Stimulated activated CD4-positive, alpha-beta T cell treated with anti-CD3 and anti-CD28 coated beads, TNF-alpha, amount 100 ng/mL, for 48 hours (primary cell): ENCODE measurements around the gene LZTS2.

Experiments
- DNase-seq, 3 donors: peaks; one replicate each; pipeline ENCODE4 v3.0.0-alpha.2; 2020; ENCODE audit warnings: low read depth in 3 of 3

LZTS2 gene

GRCh38 chr10:100979791-100980272 lies 19.8 kb upstream of the LZTS2 start:
- DNase-seq, result no peak

DNA sequence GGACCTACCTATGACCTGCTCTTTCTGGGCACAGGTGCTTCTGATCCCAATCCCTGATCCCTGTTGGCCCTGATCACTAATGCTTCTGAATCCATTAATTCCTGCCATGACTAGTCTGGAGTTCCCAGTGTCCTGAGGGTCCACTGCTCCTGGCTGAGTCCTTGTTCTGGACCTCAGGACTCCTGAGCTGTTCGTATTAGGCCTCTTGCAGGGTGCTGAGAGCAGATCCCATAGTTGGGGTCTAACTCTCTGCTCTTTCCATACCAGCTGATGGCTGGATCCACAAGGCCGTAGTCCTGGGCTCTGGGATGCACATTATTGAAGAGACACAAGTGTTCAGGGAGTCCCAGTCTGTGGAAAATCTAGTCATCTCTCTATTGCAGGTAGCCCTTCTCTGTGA lies 19.3 kb upstream of the LZTS2 start:
- DNase-seq, result no peak

DNA sequence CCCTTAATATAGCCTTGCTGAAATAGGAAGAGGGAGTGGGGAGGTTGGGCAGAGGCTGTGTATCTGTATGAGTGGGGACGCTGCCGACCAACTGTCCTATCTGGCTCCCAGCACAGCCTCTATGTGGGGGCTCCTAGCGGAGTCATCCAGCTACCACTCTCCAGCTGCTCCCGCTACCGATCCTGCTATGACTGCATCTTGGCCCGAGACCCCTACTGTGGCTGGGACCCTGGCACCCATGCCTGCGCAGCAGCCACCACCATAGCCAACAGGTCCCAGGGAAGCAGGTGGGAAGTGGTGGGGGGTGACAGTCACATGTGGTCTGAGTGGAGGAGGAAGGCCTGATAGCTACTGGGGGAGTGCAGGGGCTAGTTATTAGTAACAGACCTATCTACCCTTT lies 18.9 kb upstream of the LZTS2 start:
- no peak for DNase-seq

DNA sequence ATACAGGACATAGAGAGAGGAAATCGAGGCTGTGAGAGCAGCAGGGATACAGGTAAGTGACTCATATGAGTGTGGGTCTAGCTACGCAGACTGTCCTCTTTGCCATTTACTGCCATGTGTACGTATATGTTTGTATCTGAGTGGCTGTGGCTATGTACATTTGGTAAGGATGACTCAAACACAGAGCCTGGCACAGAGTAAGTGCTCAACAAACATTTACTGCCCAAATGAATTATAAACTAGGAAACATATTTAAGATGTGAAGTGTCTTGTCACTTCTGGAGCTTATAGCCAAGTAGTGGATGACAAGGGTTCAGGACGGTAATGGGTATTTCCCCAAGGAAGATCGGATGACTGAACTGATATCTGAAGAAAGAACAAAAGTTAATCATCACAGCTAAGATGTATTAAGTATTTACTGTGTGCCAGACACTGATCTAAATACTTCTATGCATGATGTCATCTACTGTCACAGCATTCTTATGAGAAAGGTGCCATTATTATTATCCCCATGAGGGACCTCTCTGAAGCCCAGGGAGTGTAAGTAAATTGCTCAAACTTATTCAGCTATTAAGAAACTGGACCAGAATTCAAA lies 18.3 kb upstream of the LZTS2 start:
- no peak for DNase-seq

DNA sequence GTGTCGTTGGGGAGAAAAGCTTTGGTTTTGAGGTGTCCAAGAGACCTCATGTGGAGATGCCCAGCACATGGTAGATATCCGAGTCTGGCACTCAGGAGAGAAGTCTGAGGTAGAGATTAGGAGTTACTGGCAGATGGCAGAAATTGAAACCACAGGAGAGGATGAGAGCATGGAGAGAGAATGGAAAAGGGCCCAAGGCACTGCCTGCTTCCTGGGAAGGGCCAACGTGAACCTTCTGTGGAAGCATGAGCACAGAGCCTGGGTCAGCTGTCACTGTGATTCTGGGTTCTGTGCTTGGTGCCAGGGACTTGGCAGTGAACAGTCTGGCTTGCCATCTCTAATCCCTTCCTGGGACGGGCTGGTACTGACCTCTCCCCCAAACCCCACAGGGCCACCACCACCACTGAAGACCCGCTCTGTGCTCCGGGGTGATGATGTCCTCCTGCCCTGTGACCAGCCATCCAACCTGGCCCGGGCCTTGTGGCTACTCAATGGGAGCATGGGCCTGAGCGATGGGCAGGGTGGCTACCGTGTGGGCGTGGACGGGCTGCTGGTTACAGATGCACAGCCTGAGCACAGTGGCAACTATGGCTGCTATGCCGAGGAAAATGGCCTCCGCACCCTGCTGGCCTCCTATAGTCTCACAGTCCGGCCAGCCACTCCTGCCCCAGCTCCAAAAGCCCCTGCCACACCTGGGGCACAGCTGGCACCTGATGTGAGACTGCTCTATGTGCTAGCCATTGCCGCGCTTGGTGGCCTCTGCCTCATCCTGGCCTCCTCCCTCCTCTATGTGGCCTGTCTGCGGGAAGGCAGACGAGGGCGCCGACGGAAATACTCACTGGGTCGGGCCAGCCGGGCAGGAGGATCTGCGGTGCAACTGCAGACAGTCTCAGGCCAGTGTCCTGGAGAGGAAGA lies 16.4 kb upstream of the LZTS2 start:
- no peak for DNase-seq

GRCh38 chr10:100983868-100984671 lies 15.5 kb upstream of the LZTS2 start:
- no peak for DNase-seq

GRCh38 chr10:100984672-100985177 lies 14.9 kb upstream of the LZTS2 start:
- DNase-seq, result no peak

DNA sequence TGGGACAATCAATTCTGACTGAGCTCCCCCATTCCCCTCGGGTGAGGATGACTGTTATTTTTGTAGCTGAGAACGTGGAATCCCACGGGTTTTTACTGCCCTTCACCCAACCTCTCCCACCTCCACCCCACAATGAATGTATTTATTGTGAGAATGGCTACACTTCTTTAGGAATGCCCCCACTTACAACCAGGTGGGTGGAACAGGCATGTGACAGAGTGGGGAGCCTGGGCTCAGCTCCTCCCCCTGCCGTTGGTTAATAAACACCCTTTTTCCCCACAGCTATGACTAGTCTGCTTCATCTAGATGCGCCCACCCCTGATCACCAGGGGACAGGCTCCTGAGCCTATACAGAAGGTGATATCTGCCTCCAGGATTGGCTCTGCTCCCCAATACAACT lies 14.3 kb upstream of the LZTS2 start:
- no peak for DNase-seq

DNA sequence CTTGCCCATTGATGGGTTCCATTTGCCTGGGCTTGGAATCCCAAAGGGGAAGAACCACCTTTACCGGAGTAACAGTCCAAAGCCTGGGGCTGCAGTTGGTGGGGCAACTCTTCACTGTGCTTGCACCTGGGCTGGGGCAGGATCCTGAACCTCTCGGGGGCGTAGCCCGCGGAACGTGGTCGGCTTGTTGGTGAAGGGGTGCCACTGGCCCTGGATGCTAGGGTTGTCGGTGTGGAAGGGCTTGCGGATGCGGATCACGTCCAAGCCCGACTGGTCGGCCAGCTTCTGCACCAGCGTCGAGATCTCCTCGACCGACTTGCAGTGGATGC lies 13.0 kb upstream of the LZTS2 start:
- DNase-seq, result no peak

GRCh38 chr10:100986952-100987684 lies 12.5 kb upstream of the LZTS2 start, which contains the start of the genes MRPL43 and TWNK:
TSS of gene MRPL43 (minus strand) at chr10:100987497. CDS start at chr10:100987443, 54 bp downstream.
TSS of gene TWNK (plus strand) at chr10:100987543. CDS start at chr10:100988211, 668 bp downstream.
- DNase-seq, result peak; percentile 70 to 86 (median 73)

- DNase-seq, result no peak
These were observed 11.9 kb upstream of the LZTS2 start for GRCh38 chr10:100987685-100988049.

GRCh38 chr10:100988166-100988565 lies 11.4 kb upstream of the LZTS2 start:
- no peak for DNase-seq

DNA sequence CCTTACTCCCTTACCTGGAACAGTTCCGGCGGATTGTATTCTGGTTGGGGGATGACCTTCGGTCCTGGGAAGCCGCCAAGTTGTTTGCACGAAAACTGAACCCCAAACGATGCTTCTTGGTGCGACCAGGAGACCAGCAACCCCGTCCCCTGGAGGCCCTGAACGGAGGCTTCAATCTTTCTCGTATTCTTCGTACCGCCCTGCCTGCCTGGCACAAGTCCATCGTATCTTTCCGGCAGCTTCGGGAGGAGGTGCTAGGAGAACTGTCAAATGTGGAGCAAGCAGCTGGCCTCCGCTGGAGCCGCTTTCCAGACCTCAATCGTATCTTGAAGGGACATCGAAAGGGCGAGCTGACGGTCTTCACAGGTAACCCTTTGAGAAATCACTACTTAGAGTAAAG lies 10.5 kb upstream of the LZTS2 start:
- DNase-seq, result no peak

GRCh38 chr10:100993986-100994708 lies 5.5 kb upstream of the LZTS2 start:
- DNase-seq, result no peak

- no peak for DNase-seq
These were observed 4.4 kb upstream of the LZTS2 start for GRCh38 chr10:100995181-100995580.

GRCh38 chr10:100996678-100997359 lies 2.8 kb upstream of the LZTS2 start:
- DNase-seq, result no peak

DNA sequence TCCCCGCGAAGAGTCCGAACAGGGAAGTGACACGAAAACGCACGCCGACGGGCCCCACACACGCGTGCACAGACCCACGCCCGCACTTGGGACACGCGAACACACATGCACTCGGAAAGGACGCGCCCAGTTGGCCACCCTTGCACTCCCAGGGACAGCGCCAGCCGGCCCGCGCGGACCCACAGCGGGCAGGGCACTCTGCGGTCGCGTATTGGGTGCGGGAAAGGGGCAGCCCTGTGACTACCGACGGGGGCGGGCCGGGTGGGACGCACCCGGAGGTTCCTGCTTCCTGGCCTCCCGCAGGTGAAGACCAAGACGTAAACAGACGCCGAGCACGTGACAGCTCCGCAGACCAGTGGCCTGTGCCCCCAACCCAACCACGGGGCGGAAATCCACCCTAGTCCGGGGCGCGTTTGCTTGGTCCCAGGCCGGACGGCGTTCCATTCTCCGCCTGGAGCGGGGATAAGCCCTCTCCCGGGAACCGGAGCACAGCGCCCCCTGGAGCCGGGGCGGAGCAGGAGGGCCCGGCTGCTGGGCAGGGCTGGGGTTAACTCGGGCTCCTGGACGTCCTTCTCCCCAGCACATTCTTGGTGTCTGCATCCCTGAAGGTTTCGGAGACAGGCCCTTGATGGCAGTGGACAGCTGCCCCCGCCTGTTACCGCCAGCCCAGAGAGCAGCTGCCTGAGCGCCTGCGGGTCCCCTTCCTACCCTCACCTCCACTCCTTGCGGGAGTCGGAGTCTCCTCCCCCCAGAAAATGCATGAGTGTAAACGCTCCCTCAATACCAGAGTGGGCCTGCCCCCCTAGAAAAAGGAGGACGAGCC lies 2.0 kb upstream of the LZTS2 start:
- peak; percentile 32 to 78 (median 51) for DNase-seq

GRCh38 chr10:100998183-100998990 lies 1.2 kb upstream of the LZTS2 start:
- DNase-seq, result peak in 2 of 3 donors; percentile 26 to 70
